Skeletal muscle tissue (tissue), 4 donors: ENCODE results near the gene DDX49. TPM values are rescaled to one million over a fixed set of nuclear protein-coding genes. Genes with fewer than 3 reads are reported as not detected.
A peak's percentile ranks its signal among the peaks of the same experiment; 100 is the strongest.

ENCODE experiments used
- H3K27ac ChIP-seq: one replicate; pipeline ENCODE4 v1.7.0; 2013; ENCODE audit warnings: mild to moderate bottlenecking, low read depth, low read length, inconsistent platforms
- H3K27me3 ChIP-seq, 3 donors: one replicate each; pipeline ENCODE4 v1.7.0; 2013; ENCODE audit warnings: low read length in 3 of 3; ENCODE audit not compliant: control insufficient read depth in 3 of 3, insufficient read depth in 3 of 3
- H3K36me3 ChIP-seq, 3 donors: one replicate each; pipeline ENCODE4 v1.7.0; 2013; ENCODE audit warnings: low read length in 3 of 3; ENCODE audit not compliant: control insufficient read depth in 3 of 3, insufficient read depth in 3 of 3
- H3K4me1 ChIP-seq, 3 donors: one replicate each; pipeline ENCODE4 v1.7.0; 2013; ENCODE audit warnings: low read length in 3 of 3, mild to moderate bottlenecking in 3 of 3; ENCODE audit not compliant: control insufficient read depth in 3 of 3, insufficient read depth in 3 of 3
- H3K4me3 ChIP-seq, 3 donors: one replicate each; pipeline ENCODE4 v1.7.0; 2013; ENCODE audit warnings: low read length in 3 of 3
- H3K9ac ChIP-seq, 3 donors: one replicate each; pipeline ENCODE4 v1.7.0; 2013; ENCODE audit warnings: low read length in 3 of 3, mild to moderate bottlenecking in 3 of 3, moderate library complexity in 2 of 3, low read depth in 1 of 3
- H3K9me3 ChIP-seq, 3 donors: one replicate each; pipeline ENCODE4 v1.7.0; 2013; ENCODE audit warnings: low read length in 3 of 3; ENCODE audit not compliant: control insufficient read depth in 3 of 3
- total RNA-seq: library from RNA; depleted of rRNA; stranded (reverse); fragments of >200 nt; gene quantifications from one replicate; pipeline ENCODE4 v1.2.3, GENCODE V29; 2014
- donor health status: Osteomylitis.

Gene DDX49
- total RNA-seq, 1 donor from 2014 or later = 35.0 TPM

- no peaks in the 10 kb centered on the region for H3K9me3 ChIP-seq
- H3K4me1 ChIP-seq = no peaks in the 10 kb centered on the region
- H3K27ac ChIP-seq = no peak overlapping the region
- no peak overlapping the region for H3K9ac ChIP-seq
- no peak overlapping the region for H3K4me3 ChIP-seq
- no peaks in the 10 kb centered on the region for H3K27me3 ChIP-seq
- H3K36me3 ChIP-seq = peaks cover 51 to 57% (median 55%) of the 10 kb centered on the region in 3 donors
These were observed 8.7 kb downstream of the DDX49 start for GRCh38 chr19:18928018-18928805.

GRCh38 chr19:18929311-18929710 is 9.8 kb downstream of the DDX49 start:
- Histone ChIP-seq H3K4me1 (no peaks in the 10 kb centered on the region), H3K27ac (no peak overlapping the region), H3K9ac (no peak overlapping the region), H3K27me3 (no peaks in the 10 kb centered on the region), H3K4me3 (no peak overlapping the region), H3K9me3 (no peaks in the 10 kb centered on the region), H3K36me3 (peaks cover 54 to 57% (median 55%) of the 10 kb centered on the region in 3 donors)

GRCh38 chr19:18931316-18932162 is 12.0 kb downstream of the DDX49 start:
- no peaks in the 10 kb centered on the region for H3K4me1 ChIP-seq
- no peak overlapping the region for H3K27ac ChIP-seq
- H3K4me3 ChIP-seq = no peak overlapping the region
- peaks cover 40 to 47% (median 46%) of the 10 kb centered on the region in 3 donors for H3K36me3 ChIP-seq
- no peaks in the 10 kb centered on the region for H3K27me3 ChIP-seq
- no peak overlapping the region for H3K9ac ChIP-seq
- H3K9me3 ChIP-seq = no peaks in the 10 kb centered on the region

GRCh38 chr19:18932216-18932841 is 12.8 kb downstream of the DDX49 start:
- no peak overlapping the region for H3K27ac ChIP-seq
- no peaks in the 10 kb centered on the region for H3K9me3 ChIP-seq
- peaks cover 40 to 44% (median 43%) of the 10 kb centered on the region in 3 donors for H3K36me3 ChIP-seq
- no peaks in the 10 kb centered on the region for H3K4me1 ChIP-seq
- H3K4me3 ChIP-seq = no peak overlapping the region
- no peak overlapping the region for H3K9ac ChIP-seq
- H3K27me3 ChIP-seq = no peaks in the 10 kb centered on the region

GRCh38 chr19:18933297-18933696 is 13.8 kb downstream of the DDX49 start:
- Histone ChIP-seq H3K27me3 (no peaks in the 10 kb centered on the region), H3K9me3 (no peaks in the 10 kb centered on the region), H3K4me1 (peaks cover 0 to 1% (median 0%) of the 10 kb centered on the region in 3 donors), H3K4me3 (no peak overlapping the region), H3K27ac (no peak overlapping the region), H3K9ac (no peak overlapping the region), H3K36me3 (peaks cover 38 to 40% (median 39%) of the 10 kb centered on the region in 3 donors)

- Histone ChIP-seq H3K9ac (peak overlapping the region in 2 of 3 donors; percentile 88 to 94), H3K27ac (peak overlapping the region; percentile 92), H3K4me1 (peaks cover 18 to 26% (median 21%) of the 10 kb centered on the region in 3 donors), H3K9me3 (no peaks in the 10 kb centered on the region), H3K4me3 (peak overlapping the region; percentile 81 to 86 (median 82)), H3K36me3 (peaks cover 11 to 13% (median 11%) of the 10 kb centered on the region in 3 donors), H3K27me3 (no peaks in the 10 kb centered on the region)
These were observed 19.6 kb downstream of the DDX49 start for GRCh38 chr19:18939163-18939562.

- Histone ChIP-seq H3K4me3 (peak overlapping the region; percentile 81 to 86 (median 82)), H3K36me3 (peaks cover 6 to 7% (median 7%) of the 10 kb centered on the region in 3 donors), H3K9me3 (no peaks in the 10 kb centered on the region), H3K4me1 (peaks cover 18 to 26% (median 21%) of the 10 kb centered on the region in 3 donors), H3K27me3 (no peaks in the 10 kb centered on the region), H3K27ac (peak overlapping the region; percentile 92), H3K9ac (peak overlapping the region; percentile 86 to 94 (median 88))
These were observed 20.6 kb downstream of the DDX49 start for GRCh38 chr19:18939922-18940768.

- Histone ChIP-seq H3K4me3 (peak within 1 kb of the TSS; percentile 81 to 86 (median 82)), H3K36me3 (peaks cover 4 to 6% (median 4%) of the 10 kb centered on the region in 3 donors), H3K9ac (peak within 1 kb of the TSS; percentile 86 to 94 (median 88)), H3K9me3 (no peaks in the 10 kb centered on the region), H3K27me3 (no peaks in the 10 kb centered on the region), H3K27ac (peak within 1 kb of the TSS; percentile 92), H3K4me1 (peaks cover 18 to 26% (median 21%) of the 10 kb centered on the region in 3 donors)
These were observed 21.5 kb downstream of the DDX49 start, which contains the start of gene HOMER3 for GRCh38 chr19:18940769-18941627. HOMER3 (minus strand) TSS chr19:18941217; CDS start chr19:18938982, 2,235 bp downstream.
